Measurements from ENCODE around the gene EML5. TPM values are rescaled to one million over a fixed set of nuclear protein-coding genes. Genes with fewer than 3 reads are reported as not detected.

EML5 gene
- total and polyA plus RNA-seq, 2 of the 13 experiments (the other 11 are each of a cell fraction or from before 2014, with no cell fraction given) = 0.11 TPM; not detected in 1

DNA sequence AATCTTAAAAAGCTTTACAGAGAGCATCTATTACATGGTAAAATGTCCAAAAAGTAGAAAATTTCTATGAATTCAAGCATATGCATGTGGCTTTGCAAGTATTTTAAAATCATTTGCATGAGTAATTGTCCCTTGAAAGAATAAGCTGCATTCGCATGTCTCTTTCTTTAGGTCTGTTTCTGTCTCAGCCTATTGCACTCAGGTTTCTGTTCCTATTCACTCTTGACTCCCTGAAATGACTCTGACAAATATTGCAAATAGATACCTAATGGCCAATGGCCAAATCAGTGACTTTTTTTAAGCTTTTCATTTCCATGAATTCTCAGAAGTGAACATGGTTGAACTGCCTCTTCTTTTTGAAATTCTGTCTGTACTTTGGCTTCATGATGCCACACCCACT lies 25.3 kb upstream of the EML5 start (continued):
- TF ChIP-seq, protein P1, sequence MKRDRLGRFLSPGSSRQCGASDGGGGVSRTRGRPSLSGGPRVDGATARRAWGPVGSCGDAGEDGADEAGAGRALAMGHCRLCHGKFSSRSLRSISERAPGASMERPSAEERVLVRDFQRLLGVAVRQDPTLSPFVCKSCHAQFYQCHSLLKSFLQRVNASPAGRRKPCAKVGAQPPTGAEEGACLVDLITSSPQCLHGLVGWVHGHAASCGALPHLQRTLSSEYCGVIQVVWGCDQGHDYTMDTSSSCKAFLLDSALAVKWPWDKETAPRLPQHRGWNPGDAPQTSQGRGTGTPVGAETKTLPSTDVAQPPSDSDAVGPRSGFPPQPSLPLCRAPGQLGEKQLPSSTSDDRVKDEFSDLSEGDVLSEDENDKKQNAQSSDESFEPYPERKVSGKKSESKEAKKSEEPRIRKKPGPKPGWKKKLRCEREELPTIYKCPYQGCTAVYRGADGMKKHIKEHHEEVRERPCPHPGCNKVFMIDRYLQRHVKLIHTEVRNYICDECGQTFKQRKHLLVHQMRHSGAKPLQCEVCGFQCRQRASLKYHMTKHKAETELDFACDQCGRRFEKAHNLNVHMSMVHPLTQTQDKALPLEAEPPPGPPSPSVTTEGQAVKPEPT (CRISPR knock-in tag; IDR thresholded peaks at IDR 0.05; ENCODE audit: low read depth) = no peak
- TF ChIP-seq ATF1 (CRISPR knock-in tag; IDR thresholded peaks at IDR 0.05) (no peak), YEATS4 (CRISPR knock-in tag; IDR thresholded peaks at IDR 0.05; ENCODE audit: borderline replicate concordance) (no peak), ZNF7 (CRISPR knock-in tag; IDR thresholded peaks at IDR 0.05) (no peak), PITX1 (CRISPR knock-in tag; IDR thresholded peaks at IDR 0.05) (no peak), HMG20B (CRISPR knock-in tag; conservative IDR thresholded peaks at IDR 0.05) (no peak), ZSCAN30 (CRISPR knock-in tag; IDR thresholded peaks at IDR 0.05) (no peak), NR2F1 (CRISPR knock-in tag; IDR thresholded peaks at IDR 0.05) (no peak)
- TF ChIP-seq, protein P2, sequence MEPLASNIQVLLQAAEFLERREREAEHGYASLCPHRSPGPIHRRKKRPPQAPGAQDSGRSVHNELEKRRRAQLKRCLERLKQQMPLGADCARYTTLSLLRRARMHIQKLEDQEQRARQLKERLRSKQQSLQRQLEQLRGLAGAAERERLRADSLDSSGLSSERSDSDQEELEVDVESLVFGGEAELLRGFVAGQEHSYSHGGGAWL (CRISPR knock-in tag; IDR thresholded peaks at IDR 0.05) = no peak
- TF ChIP-seq, protein P3, sequence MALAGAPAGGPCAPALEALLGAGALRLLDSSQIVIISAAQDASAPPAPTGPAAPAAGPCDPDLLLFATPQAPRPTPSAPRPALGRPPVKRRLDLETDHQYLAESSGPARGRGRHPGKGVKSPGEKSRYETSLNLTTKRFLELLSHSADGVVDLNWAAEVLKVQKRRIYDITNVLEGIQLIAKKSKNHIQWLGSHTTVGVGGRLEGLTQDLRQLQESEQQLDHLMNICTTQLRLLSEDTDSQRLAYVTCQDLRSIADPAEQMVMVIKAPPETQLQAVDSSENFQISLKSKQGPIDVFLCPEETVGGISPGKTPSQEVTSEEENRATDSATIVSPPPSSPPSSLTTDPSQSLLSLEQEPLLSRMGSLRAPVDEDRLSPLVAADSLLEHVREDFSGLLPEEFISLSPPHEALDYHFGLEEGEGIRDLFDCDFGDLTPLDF (CRISPR knock-in tag; IDR thresholded peaks at IDR 0.05) = no peak
- TF ChIP-seq, protein P4, sequence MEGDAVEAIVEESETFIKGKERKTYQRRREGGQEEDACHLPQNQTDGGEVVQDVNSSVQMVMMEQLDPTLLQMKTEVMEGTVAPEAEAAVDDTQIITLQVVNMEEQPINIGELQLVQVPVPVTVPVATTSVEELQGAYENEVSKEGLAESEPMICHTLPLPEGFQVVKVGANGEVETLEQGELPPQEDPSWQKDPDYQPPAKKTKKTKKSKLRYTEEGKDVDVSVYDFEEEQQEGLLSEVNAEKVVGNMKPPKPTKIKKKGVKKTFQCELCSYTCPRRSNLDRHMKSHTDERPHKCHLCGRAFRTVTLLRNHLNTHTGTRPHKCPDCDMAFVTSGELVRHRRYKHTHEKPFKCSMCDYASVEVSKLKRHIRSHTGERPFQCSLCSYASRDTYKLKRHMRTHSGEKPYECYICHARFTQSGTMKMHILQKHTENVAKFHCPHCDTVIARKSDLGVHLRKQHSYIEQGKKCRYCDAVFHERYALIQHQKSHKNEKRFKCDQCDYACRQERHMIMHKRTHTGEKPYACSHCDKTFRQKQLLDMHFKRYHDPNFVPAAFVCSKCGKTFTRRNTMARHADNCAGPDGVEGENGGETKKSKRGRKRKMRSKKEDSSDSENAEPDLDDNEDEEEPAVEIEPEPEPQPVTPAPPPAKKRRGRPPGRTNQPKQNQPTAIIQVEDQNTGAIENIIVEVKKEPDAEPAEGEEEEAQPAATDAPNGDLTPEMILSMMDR (CRISPR knock-in tag; IDR thresholded peaks at IDR 0.05) = no peak
